Islet precursor cell (in vitro differentiated cells): ENCODE data around the gene KLK15.

Experiments
- DNase-seq: peaks from one replicate; pipeline ENCODE4 v3.0.0-alpha.2; 2018

KLK15 gene

GRCh38 chr19:50843205-50843604 is 9.8 kb upstream of the KLK15 start:
- DNase-seq, result no peak

- no peak for DNase-seq
Observed at GRCh38 chr19:50842130-50842529, 8.8 kb upstream of the KLK15 start.

- no peak for DNase-seq
Observed at GRCh38 chr19:50839712-50840655, 6.6 kb upstream of the KLK15 start.

GRCh38 chr19:50838239-50838638 is 4.9 kb upstream of the KLK15 start:
- peak; percentile 65 for DNase-seq

GRCh38 chr19:50837300-50837699 is 3.9 kb upstream of the KLK15 start:
- DNase-seq, result no peak

GRCh38 chr19:50836543-50837195 is 3.3 kb upstream of the KLK15 start:
- DNase-seq, result no peak

GRCh38 chr19:50835785-50836542 is 2.6 kb upstream of the KLK15 start:
- peak; percentile 91 for DNase-seq

GRCh38 chr19:50835103-50835784 is 1.9 kb upstream of the KLK15 start:
- DNase-seq, result peak; percentile 70

GRCh38 chr19:50833802-50834167 is 411 bp upstream of the KLK15 start:
- DNase-seq, result no peak

GRCh38 chr19:50832666-50833065 is 708 bp downstream of the KLK15 start:
- peak; percentile 41 for DNase-seq

- DNase-seq, result peak; percentile 37
Observed at GRCh38 chr19:50831026-50831396, 2.4 kb downstream of the KLK15 start.

GRCh38 chr19:50830266-50831025 is 2.9 kb downstream of the KLK15 start:
- DNase-seq, result peak; percentile 37

GRCh38 chr19:50829801-50830200 is 3.6 kb downstream of the KLK15 start:
- peak; percentile 50 for DNase-seq

- no peak for DNase-seq
Observed at GRCh38 chr19:50827476-50827875, 5.9 kb downstream of the KLK15 start.

- peak; percentile 44 for DNase-seq
Observed at GRCh38 chr19:50826492-50827240, 6.7 kb downstream of the KLK15 start.

- peak; percentile 37 for DNase-seq
Observed at GRCh38 chr19:50823389-50824042, 9.9 kb downstream of the KLK15 start, which contains the start of gene KLK1. TSS of gene KLK1 (minus strand) at chr19:50823787. CDS start at chr19:50823748, 39 bp downstream.

GRCh38 chr19:50822661-50823208 is 10.6 kb downstream of the KLK15 start:
- DNase-seq, result peak; percentile 44

GRCh38 chr19:50821622-50822021 is 11.8 kb downstream of the KLK15 start:
- DNase-seq, result no peak

- DNase-seq, result no peak
Observed at GRCh38 chr19:50821248-50821612, 12.1 kb downstream of the KLK15 start.

- no peak for DNase-seq
Observed at GRCh38 chr19:50820549-50821247, 12.7 kb downstream of the KLK15 start.
